Activated T-cell treated with anti-CD3 and anti-CD28 coated beads, Interleukin-2, amount 50 U/mL, for 72 hours (primary cell): ENCODE data around the gene ASB9. TPM values are rescaled to one million over a fixed set of nuclear protein-coding genes. Genes with fewer than 3 reads are reported as not detected.
"Not testable (repeated sequence)": the region's sequence is repeated elsewhere in the genome, so short reads cannot be mapped to it uniquely, and the experiment has no call there.

Experiments
- ATAC-seq, 2 donors: fragments of 150-1000 bp; cut with Tn5 transposase; replicated peaks in 1 of 2; 2 replicates each; pipeline ENCODE4 v1.10.0; 2021; ENCODE audit warnings: moderate library complexity in 2 of 2, mild to moderate bottlenecking in 1 of 2
- DNase-seq, 2 donors: peaks; one replicate each; pipeline ENCODE4 v3.0.0; 2021 to 2022; ENCODE audit warnings: mixed read lengths in 1 of 2
- H3K27ac Mint-ChIP-seq: one replicate; pipeline ENCODE4 v1.8.0; 2022; ENCODE audit warnings: mild to moderate bottlenecking, moderate library complexity, mixed read lengths
- H3K27me3 Mint-ChIP-seq: one replicate; pipeline ENCODE4 v1.8.0; 2022; ENCODE audit warnings: low read depth, mixed read lengths
- H3K36me3 Mint-ChIP-seq, 2 donors: one replicate each; pipeline ENCODE4 v1.8.0; 2022; ENCODE audit warnings: mixed read lengths in 2 of 2, mild to moderate bottlenecking in 1 of 2; ENCODE audit not compliant: insufficient read depth in 2 of 2
- H3K4me1 Mint-ChIP-seq: one replicate; pipeline ENCODE4 v1.8.0; 2022; ENCODE audit warnings: low read depth, mixed read lengths
- H3K4me3 Mint-ChIP-seq, 2 donors: one replicate each; pipeline ENCODE4 v1.8.0; 2022; ENCODE audit warnings: mild to moderate bottlenecking in 2 of 2, mixed read lengths in 2 of 2, moderate library complexity in 2 of 2
- H3K9me3 Mint-ChIP-seq, 2 donors: one replicate each; pipeline ENCODE4 v1.8.0; 2022; ENCODE audit warnings: mixed read lengths in 2 of 2
- total RNA-seq, 2 donors: library from RNA; stranded (reverse); gene quantifications; one replicate each; pipeline ENCODE4 v1.2.3, GENCODE V29; 2022

ASB9 gene
- total RNA-seq, 2 donors from 2014 or later, result 0.41 TPM; not detected in 1

DNA sequence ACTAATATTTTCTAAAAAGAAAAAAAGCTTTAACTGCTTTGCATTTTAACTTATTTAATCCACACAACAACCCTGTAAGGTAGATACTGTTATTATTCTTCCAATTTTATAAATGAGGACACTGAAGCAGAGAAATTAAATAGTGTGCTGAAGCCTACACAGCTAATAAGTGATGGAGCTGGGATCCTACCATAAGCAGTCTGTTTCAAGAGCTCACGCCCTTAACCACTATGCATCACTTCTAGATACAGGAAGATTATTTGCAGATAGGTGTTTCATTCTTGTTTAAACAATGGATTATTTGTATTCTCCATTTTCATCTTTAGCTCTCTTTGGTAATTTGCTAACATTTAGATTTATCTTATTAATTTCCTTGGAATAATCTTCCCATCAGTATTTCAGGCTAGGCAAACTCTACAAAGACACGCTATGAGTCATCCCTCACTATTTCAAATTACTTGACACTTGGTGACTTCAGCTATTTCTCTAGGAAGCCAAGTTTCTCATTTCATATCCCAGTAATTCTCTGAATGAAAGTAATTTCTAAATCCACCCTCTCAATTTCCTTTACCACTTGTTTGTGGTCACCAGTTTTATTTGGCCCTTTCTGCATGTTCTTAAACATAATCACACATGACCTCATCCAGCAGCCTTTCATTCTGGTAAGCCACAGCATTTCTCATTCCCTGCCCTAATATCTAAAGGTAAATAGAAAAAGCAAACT is 67.3 kb downstream of the ASB9 start:
- H3K27ac Mint-ChIP-seq, result peak overlapping the region; percentile 95

GRCh38 chrX:15200871-15201270 is 69.0 kb downstream of the ASB9 start:
- Mint-ChIP-seq H3K27ac (no peak overlapping the region), H3K4me3 (no peak overlapping the region), H3K4me1 (peaks cover 34% of the 10 kb centered on the region), H3K27me3 (peaks cover 26% of the 10 kb centered on the region), H3K9me3 (peaks cover 7 to 8% of the 10 kb centered on the region in 2 donors), H3K36me3 (peaks cover 3 to 5% of the 10 kb centered on the region in 2 donors)
- ATAC-seq (no peak), DNase-seq (no peak)

More for the DNA sequence above, 67.3 kb downstream of the ASB9 start:
- H3K4me1 Mint-ChIP-seq, result peaks cover 41% of the 10 kb centered on the region
- peaks cover 7 to 8% of the 10 kb centered on the region in 2 donors for H3K9me3 Mint-ChIP-seq
- peaks cover 3 to 5% of the 10 kb centered on the region in 2 donors for H3K36me3 Mint-ChIP-seq
- DNase-seq (peak in 1 of 2 donors; percentile 4), ATAC-seq (peak; percentile 58 to 59)
- H3K4me3 Mint-ChIP-seq, result peak overlapping the region in 1 of 2 donors; percentile 31
- peaks cover 32% of the 10 kb centered on the region for H3K27me3 Mint-ChIP-seq

DNA sequence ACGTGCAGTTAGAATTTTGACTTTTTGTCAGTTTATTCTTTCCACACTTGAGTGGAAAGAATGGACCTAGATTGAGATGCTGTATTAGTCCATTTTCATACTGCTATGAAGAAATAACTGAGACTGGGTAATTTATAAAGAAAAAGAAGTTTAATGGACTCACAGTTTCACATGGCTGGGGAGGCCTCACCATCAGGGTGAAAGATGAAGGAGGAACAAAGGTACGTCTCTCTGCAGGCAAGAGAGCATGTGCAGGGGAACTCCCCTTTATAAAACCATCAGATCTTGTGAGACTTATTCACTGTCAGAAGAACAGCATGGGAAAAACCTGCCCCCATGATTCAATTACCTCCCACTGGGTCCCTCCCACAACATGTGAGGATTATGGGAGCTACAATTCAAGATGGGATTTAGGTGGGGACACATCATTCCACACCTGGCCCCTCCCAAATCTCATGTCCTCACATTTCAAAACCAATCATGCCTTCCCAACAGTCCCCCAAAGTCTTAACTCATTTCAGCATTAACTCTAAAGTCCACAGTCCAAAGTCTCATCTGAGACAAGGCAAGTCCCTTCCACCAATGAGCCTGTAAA is 71.2 kb downstream of the ASB9 start:
- not testable (repeated sequence) for H3K36me3 Mint-ChIP-seq, H3K9me3 Mint-ChIP-seq, H3K27ac Mint-ChIP-seq, H3K4me3 Mint-ChIP-seq, ATAC-seq, DNase-seq
- Mint-ChIP-seq H3K4me1 (peaks cover 20% of the 10 kb centered on the region), H3K27me3 (peaks cover 38% of the 10 kb centered on the region)

- H3K4me1 Mint-ChIP-seq, result peaks cover 6% of the 10 kb centered on the region
- no peak overlapping the region for H3K4me3 Mint-ChIP-seq
- peaks cover 0 to 4% of the 10 kb centered on the region in 2 donors for H3K9me3 Mint-ChIP-seq
- peaks cover 41% of the 10 kb centered on the region for H3K27me3 Mint-ChIP-seq
- no peak overlapping the region for H3K27ac Mint-ChIP-seq
- ATAC-seq, result no peak
- no peaks in the 10 kb centered on the region for H3K36me3 Mint-ChIP-seq
- DNase-seq, result no peak
Observed at GRCh38 chrX:15194146-15194545, 75.7 kb downstream of the ASB9 start.

Other genes with a start within 250 kb of the ASB9 start
- gene ASB11, start 45.6 kb upstream of the ASB9 start, total RNA-seq, result not detected
- 10 to 100 TPM; 33.1 to 46.2 TPM for gene PIGA, start 65.4 kb upstream of the ASB9 start, total RNA-seq
- not detected for gene VEGFD, start 114.3 kb upstream of the ASB9 start, total RNA-seq
- under 1 TPM; 0.46 to 0.86 TPM for gene PIR, start 223.2 kb upstream of the ASB9 start, total RNA-seq
- not detected for gene BMX, start 230.7 kb upstream of the ASB9 start, total RNA-seq